Fibroblast of mammary gland (primary cell): ENCODE results near the gene CTSF.

ENCODE experiments used
- DNase-seq: peaks from one replicate; pipeline ENCODE4 v3.0.0-alpha.2; 2010; ENCODE audit warnings: low read depth
- H3K4me3 ChIP-seq: 2 replicates; pipeline ENCODE4 v1.5.1; 2011; ENCODE audit warnings: low read depth, mild to moderate bottlenecking, low read length, moderate library complexity; ENCODE audit not compliant: control insufficient read depth
- CTCF ChIP-seq: conservative IDR thresholded peaks from 2 replicates; pipeline ENCODE4 v1.5.1; 2011; ENCODE audit warnings: low read depth, low read length, inconsistent platforms; ENCODE audit not compliant: control insufficient read depth, insufficient read depth

Gene CTSF

GRCh38 chr11:66530927-66531709 lies 37.3 kb downstream of the CTSF start:
- DNase-seq, result no peak
- no peak for TF ChIP-seq CTCF
- H3K4me3 ChIP-seq, result no peak overlapping the region

- no peak overlapping the region for H3K4me3 ChIP-seq
- no peak for TF ChIP-seq CTCF
- DNase-seq, result no peak
Observed at GRCh38 chr11:66529655-66530054, 38.8 kb downstream of the CTSF start.

- no peak for DNase-seq
- TF ChIP-seq CTCF, result no peak
- H3K4me3 ChIP-seq, result no peak overlapping the region
Observed at GRCh38 chr11:66529069-66529468, 39.3 kb downstream of the CTSF start.

GRCh38 chr11:66524304-66525040 lies 43.9 kb downstream of the CTSF start:
- no peak for DNase-seq
- TF ChIP-seq CTCF, result no peak
- no peak overlapping the region for H3K4me3 ChIP-seq

- TF ChIP-seq CTCF, result no peak
- H3K4me3 ChIP-seq, result no peak overlapping the region
- DNase-seq, result no peak
Observed at GRCh38 chr11:66523611-66524010, 44.8 kb downstream of the CTSF start.
